ENCODE results near the gene LRRC59. TPM values are rescaled to one million over a fixed set of nuclear protein-coding genes. Genes with fewer than 3 reads are reported as not detected.
A peak's percentile ranks its signal among the peaks of the same experiment; 100 is the strongest.
"Not testable (repeated sequence)": the region's sequence is repeated elsewhere in the genome, so short reads cannot be mapped to it uniquely, and the experiment has no call there.

LRRC59 gene
- total and polyA plus RNA-seq, 8 donors = 43.6 to 151 (median 54.3) TPM

DNA sequence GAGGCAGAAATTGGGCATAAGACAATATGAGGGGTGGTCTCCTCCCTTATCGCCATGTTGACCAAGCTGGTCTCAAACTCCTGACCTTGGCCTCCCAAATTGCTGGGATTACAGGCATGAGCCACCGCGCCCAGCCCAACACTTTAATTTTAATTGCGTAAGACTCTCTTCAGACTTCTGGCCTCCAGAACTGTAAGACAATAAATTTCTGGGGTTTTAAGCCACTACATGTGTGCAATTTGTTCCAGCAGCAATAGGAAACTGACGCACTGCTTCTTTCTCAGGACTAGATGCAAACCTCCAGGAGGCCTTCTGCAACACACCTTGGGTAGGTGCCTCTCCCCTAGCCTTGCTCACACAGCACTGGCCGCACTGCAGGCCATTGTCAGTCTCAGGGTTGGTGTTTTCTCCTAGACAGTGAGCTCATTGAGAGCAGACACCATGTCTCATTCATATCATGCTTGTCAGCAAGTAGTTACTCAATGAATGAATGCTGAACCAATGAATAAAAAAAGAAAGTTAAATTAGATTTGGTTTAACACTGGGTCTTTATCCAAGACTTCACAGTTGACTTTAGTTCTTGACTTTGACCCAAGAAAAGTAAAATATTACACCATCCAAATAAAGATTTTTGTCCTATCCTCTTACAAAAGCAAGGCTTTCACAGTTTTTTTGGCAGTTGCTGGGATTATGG, 23.2 kb upstream of the LRRC59 start:
- no peaks in the 10 kb centered on the region for H3K27me3 ChIP-seq
- peak overlapping the region; percentile 45 to 72 for H3K27ac ChIP-seq
- no peak overlapping the region for H3K4me3 ChIP-seq
- H3K36me3 ChIP-seq = no peaks in the 10 kb centered on the region
- DNase-seq (no peak), ATAC-seq (no peak)
- no peaks in the 10 kb centered on the region for H3K9me3 ChIP-seq
- intact Hi-C loops (cut with DNase I) = no loop called here
- no peak for TF ChIP-seq CTCF (IDR thresholded peaks at IDR 0.05)
- peaks cover 19 to 45% of the 10 kb centered on the region in 2 donors for H3K4me1 ChIP-seq

GRCh38 chr17:50419577-50419976, 22.3 kb upstream of the LRRC59 start:
- H3K4me3 ChIP-seq; ATAC-seq; DNase-seq; H3K9me3 ChIP-seq; H3K36me3 ChIP-seq; H3K27me3 ChIP-seq; intact Hi-C loops (cut with DNase I); H3K27ac ChIP-seq: not testable (repeated sequence)
- peaks cover 15 to 35% of the 10 kb centered on the region in 2 donors for H3K4me1 ChIP-seq

DNA sequence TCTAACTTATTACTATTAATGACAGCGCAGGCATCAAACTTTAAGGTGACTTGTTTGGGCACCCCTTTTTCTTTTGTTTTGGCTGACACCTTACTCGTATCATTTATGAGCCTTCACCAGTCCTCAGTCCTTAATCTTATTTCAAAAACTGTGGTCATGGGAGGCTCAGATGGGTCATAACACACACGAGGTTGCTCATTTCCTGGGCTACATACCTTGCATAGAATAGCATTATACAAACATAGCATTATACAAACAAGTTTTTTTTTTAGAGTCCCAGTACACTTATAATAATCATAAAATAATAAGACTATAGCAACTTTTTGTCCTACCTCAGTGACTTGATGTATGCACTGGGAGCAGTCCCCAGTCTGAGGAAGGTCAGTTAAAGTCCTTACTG, 17.5 kb upstream of the LRRC59 start:
- Histone ChIP-seq H3K4me3 (no peak overlapping the region), H3K4me1 (no peaks in the 10 kb centered on the region), H3K27me3 (no peaks in the 10 kb centered on the region), H3K27ac (no peak overlapping the region), H3K36me3 (no peaks in the 10 kb centered on the region), H3K9me3 (no peaks in the 10 kb centered on the region)
- intact Hi-C loops (cut with DNase I) = no loop called here
- no peak for TF ChIP-seq CTCF (IDR thresholded peaks at IDR 0.05)
- no peak for DNase-seq
- no peak for ATAC-seq

- Histone ChIP-seq H3K27me3 (no peaks in the 10 kb centered on the region), H3K27ac (no peak overlapping the region), H3K4me1 (no peaks in the 10 kb centered on the region), H3K9me3 (no peaks in the 10 kb centered on the region), H3K36me3 (no peaks in the 10 kb centered on the region), H3K4me3 (no peak overlapping the region)
- ATAC-seq = no peak
- no peak for TF ChIP-seq CTCF (IDR thresholded peaks at IDR 0.05)
- intact Hi-C loops (cut with DNase I) = no loop called here
- no peak for DNase-seq
Observed at GRCh38 chr17:50412188-50412732, 14.9 kb upstream of the LRRC59 start.

DNA sequence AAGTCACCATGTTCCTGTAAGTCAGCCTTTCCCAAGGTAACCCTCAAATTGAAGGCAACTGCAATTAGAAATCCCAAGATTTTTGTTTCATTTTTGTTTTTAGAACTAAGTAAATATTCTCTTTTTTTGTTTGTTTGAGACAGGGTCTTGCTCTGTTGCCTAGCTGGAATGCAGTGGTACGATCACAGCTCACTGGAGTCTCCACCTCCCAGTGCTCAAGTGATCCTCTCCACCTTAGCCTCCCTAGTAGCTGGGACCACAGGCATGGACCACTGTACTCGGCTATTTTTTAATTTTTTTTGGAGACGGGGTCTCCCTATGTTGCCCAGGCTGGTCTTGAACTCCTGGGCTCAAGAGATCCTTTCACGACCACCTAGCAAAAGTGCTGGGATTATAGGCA, 10.6 kb upstream of the LRRC59 start:
- ATAC-seq (no peak), DNase-seq (no peak)
- Histone ChIP-seq H3K27me3 (no peaks in the 10 kb centered on the region), H3K9me3 (no peaks in the 10 kb centered on the region), H3K4me1 (no peaks in the 10 kb centered on the region), H3K36me3 (no peaks in the 10 kb centered on the region), H3K4me3 (no peak overlapping the region), H3K27ac (no peak overlapping the region)
- TF ChIP-seq CTCF (IDR thresholded peaks at IDR 0.05) = no peak
- intact Hi-C loops (cut with DNase I) = no loop called here

GRCh38 chr17:50406578-50406977, 9.3 kb upstream of the LRRC59 start:
- DNase-seq (no peak), ATAC-seq (no peak)
- Histone ChIP-seq H3K4me3 (no peak overlapping the region), H3K4me1 (no peaks in the 10 kb centered on the region), H3K9me3 (no peaks in the 10 kb centered on the region), H3K36me3 (no peaks in the 10 kb centered on the region), H3K27me3 (no peaks in the 10 kb centered on the region), H3K27ac (no peak overlapping the region)
- intact Hi-C loops (cut with DNase I) = no loop called here
- TF ChIP-seq CTCF (IDR thresholded peaks at IDR 0.05) = no peak

- H3K27me3 ChIP-seq; intact Hi-C loops (cut with DNase I); H3K4me3 ChIP-seq; H3K27ac ChIP-seq; DNase-seq; ATAC-seq; H3K9me3 ChIP-seq; H3K4me1 ChIP-seq; H3K36me3 ChIP-seq: not testable (repeated sequence)
Observed at GRCh38 chr17:50405351-50405750, 8.0 kb upstream of the LRRC59 start.

- ATAC-seq; H3K27ac ChIP-seq; H3K9me3 ChIP-seq; H3K4me3 ChIP-seq; H3K36me3 ChIP-seq; H3K27me3 ChIP-seq; DNase-seq; intact Hi-C loops (cut with DNase I): not testable (repeated sequence)
- H3K4me1 ChIP-seq = peaks cover 14 to 27% of the 10 kb centered on the region in 2 donors
Observed at GRCh38 chr17:50399591-50399990, 2.3 kb upstream of the LRRC59 start.
